NCI-H1105 (cell line): Measurements from ENCODE around the gene PXT1.

Experiments
- DNase-seq: peaks from one replicate; lab custom pipeline; 2025; lab: John Stamatoyannopoulos, UW

PXT1 gene

DNA sequence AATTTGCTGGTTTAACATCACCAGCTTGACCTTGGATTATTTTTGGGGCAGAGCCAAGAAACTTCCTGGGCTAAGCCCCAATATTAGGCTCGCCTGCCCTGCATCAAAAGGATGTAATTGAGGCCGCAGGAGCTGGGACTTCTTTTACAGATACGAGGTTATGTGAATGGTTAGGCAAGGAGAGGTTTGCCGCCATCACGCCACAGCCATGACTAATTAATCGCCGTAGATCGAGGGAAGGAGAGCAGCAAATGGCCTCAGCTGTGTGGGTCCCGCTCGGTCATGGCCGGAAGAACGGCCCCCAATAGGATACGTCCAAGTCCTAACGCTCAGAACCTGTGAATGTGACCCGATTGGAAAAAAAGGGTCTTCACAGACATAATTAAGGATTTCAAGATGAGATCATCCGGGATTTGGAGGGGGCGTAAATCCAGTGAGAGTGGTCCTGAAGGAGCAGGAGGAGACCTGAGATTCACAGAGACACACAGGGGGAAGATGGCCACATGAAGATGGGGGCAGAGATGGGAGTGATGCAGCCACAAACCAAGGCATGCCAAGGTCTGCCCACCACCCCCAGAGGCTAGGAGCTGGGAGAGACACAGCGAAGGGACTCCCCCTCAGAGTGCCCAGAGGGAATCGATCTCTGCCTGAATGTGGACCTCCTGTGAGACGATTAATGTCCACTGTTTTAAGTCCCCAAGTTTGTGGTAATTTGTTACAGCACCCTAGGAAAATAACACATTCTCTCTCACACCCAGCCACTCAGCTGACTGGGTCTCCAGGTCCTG lies 96.0 kb downstream of the PXT1 start:
- DNase-seq: no peak

DNA sequence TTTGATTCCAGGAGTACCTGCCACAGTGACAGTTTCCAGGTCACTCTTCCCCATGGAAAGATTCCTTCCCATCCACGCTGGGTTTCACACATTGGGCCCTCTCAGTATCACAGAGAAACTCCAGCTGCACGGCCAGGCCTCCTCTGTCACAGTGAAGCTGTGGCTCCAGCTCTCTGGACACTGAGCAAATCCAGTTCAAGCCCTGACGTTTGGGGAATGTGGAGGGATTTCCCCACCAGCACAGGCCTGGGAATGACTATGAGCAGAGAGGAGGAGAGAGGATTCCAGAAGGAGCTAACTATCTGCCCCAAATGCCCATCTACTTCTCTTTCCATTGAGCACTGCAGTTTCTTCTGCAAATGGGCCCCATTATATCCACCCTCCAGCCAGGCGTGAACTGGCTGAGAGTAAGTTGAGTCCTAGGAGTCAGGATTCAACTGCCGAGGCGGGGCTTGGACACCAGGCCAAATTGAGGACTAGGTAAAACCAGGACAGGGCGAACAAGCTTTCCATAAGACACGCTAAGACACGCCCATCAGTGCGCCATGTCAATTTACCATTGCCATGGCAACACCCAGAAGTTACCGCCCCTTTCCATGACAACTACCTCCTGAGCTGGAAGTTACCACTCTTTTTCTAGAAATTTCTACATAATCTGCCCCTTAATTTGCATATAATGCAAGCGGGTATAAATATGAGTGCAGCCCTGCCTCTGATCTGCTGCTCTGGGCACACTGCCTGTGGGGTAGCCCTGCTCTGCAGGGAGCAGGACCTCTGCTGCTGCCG lies 96.8 kb downstream of the PXT1 start:
- DNase-seq: no peak

DNA sequence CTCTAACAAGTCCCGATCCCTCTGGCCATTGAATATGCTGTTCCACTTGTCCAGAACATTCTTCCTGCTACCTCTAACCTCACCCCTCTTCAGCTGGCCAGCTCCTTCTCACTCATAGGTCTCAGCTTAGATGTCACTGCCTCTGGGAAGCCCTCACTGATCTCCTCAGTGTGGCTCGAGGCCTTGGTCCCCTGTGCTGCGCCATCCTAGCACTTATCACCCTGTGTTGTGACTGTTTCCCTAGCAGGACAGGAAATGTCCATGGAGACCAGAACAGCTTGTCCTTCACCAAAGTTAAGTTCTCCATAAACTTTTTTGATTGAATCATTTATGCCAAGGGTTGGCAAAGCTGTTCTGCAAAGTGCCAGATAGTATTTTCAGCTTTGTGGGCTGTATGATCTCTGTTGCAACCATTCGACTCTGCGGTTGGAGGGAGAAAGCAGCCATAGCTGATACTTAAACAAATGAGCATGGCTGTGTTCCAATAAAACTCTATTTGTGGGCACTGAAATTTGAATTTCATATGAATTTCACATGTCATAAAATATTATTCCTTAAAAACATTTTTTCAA lies 99.5 kb downstream of the PXT1 start:
- DNase-seq: no peak

DNA sequence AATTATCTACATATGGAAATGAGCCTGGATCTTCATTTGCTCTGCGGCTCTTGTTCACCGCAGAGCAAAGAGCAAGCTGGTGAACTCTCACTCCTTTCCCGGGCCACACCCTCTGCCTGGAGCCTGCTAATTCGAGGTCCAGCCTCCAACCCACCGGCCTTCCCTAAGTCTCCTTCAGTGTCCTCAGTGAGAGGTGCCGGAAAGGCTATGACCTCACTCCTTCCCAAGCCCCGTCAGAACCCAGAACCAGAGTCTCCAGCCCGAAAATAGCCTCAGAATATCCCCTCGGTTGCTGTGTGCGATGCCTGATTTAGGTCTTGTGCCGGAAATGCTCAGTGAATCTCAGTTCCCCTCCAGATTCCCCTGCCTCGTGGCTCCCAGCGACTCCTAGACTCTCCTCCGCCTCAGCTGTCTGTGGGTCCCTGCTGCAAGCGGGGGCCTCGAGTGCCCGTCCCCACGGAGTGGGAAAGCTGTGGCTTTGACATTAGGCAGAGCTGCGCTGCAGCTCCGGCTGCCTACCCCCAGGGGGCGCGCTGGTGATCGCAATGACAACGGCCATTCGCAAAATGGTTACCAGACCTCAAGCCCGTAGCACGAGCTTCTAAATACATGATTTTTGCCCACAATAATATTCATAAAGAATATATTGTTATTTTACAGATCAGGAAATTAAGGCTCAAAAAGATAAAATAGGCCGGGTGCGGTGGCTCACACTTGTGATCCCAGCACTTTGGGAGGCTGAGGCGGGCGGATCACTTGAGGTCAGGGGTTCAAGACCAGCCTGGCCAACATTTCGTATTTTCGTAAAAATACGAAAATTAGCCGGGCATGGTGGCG lies 101.8 kb downstream of the PXT1 start:
- DNase-seq: no peak
